ENCODE measurements around the gene TXNDC11.

TXNDC11 gene

DNA sequence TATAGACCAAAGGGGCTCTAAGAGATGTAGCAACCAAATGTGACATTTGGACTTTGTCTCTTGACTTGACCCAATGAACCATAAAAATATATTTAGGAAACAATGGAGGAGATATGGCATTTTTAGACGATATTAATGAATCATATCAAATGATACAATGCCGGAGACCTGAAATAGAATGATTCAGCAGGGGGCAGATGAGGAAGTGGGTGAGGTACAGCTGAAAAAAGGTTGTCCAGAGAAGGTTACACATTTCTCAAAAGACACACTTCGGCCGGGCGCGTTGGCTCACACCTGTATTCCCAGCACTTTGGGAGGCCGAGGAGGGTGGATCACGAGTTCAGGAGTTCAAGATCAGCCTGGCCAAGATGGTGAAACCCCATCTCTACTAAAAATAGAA lies 90.9 kb downstream of the TXNDC11 start:
- no peak overlapping the region for H3K4me3 ChIP-seq (ENCODE audit: low read depth, low read length)
- no peak for DNase-seq (ENCODE audit: low read depth)
- TF ChIP-seq POLR2A (IDR thresholded peaks at IDR 0.05; ENCODE audit: extremely low read depth, insufficient read length), result no peak

DNA sequence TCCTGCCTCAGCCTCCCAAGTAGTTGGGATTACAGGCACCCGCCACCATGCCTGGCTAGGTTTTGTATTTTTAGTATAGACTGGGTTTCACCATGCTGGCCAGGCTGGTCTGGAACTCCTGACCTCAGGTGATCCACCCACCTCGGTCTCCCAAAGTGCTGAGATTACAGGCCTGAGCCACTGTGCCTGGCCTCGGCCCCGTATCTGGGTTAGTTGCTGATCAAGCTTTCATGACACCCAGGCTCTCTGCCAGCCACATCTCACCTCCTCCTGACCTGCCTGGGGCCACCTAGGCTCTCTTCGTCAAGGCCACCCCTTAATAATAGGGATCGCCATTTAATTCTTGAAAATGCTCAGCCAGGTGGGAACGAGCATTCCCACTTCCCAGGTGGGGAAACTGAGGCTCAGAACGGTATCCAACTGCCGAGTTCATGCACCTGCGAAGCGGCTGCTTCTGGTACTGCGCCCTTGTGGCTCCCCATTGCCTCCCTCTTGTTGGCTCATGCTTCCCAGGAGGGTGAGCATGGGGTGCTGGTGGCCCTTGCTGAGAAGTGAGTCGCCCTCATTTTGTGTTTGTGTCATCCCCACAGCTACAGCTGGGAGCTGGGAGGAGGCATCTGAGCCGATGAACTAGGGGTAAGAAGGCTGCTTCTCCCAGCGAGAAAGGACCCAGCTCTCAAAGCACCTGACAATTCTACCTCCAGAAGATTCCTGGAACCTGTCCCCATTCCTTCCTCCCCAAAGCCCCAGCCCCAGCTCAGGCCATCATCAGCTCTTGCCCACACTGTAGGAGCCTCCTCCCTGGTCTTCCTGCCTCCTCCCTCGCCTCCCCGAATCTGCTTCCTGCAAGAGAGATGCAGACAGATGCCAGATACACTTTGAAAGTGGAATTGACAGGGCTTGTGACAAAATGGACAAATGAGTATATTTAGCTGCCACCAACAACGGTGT lies 91.7 kb downstream of the TXNDC11 start:
- H3K4me3 ChIP-seq (ENCODE audit: low read depth, low read length), result no peak overlapping the region
- DNase-seq (ENCODE audit: low read depth), result no peak
- TF ChIP-seq, protein P1, sequence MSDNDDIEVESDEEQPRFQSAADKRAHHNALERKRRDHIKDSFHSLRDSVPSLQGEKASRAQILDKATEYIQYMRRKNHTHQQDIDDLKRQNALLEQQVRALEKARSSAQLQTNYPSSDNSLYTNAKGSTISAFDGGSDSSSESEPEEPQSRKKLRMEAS (IDR thresholded peaks at IDR 0.05; ENCODE audit: low read depth, low read length), result no peak
- TF ChIP-seq MYC (IDR thresholded peaks at IDR 0.05; ENCODE audit: low read depth, low read length) (no peak), POLR2A (IDR thresholded peaks at IDR 0.05; ENCODE audit: extremely low read depth, insufficient read length) (no peak)
- TF ChIP-seq, protein P2, sequence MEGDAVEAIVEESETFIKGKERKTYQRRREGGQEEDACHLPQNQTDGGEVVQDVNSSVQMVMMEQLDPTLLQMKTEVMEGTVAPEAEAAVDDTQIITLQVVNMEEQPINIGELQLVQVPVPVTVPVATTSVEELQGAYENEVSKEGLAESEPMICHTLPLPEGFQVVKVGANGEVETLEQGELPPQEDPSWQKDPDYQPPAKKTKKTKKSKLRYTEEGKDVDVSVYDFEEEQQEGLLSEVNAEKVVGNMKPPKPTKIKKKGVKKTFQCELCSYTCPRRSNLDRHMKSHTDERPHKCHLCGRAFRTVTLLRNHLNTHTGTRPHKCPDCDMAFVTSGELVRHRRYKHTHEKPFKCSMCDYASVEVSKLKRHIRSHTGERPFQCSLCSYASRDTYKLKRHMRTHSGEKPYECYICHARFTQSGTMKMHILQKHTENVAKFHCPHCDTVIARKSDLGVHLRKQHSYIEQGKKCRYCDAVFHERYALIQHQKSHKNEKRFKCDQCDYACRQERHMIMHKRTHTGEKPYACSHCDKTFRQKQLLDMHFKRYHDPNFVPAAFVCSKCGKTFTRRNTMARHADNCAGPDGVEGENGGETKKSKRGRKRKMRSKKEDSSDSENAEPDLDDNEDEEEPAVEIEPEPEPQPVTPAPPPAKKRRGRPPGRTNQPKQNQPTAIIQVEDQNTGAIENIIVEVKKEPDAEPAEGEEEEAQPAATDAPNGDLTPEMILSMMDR (IDR thresholded peaks at IDR 0.05; ENCODE audit: low read depth, low read length), result no peak

DNA sequence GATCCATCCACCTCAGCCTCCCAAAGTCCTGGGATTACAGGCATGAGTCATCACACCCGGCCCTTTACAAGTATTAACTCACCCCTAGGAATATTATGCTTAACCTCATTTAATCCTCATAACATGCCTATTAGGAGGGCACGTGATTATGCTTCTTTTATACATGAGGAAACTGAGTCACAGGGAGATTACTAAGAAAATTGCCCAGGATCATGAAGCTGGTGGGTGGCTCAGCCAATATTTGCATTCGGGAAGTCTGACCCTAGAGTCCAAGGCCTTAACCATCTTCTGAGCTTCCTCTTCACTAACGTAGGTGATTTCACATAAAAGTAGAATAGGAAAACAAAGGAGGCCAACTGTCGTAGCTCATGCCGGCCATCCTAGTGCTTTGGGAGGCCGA lies 93.4 kb downstream of the TXNDC11 start:
- no peak for DNase-seq (ENCODE audit: low read depth)
- no peak for TF ChIP-seq POLR2A (IDR thresholded peaks at IDR 0.05; ENCODE audit: extremely low read depth, insufficient read length)
- TF ChIP-seq, protein P1 (IDR thresholded peaks at IDR 0.05; ENCODE audit: low read depth, low read length), result no peak
- TF ChIP-seq, protein P2 (IDR thresholded peaks at IDR 0.05; ENCODE audit: low read depth, low read length), result no peak
- TF ChIP-seq MYC (IDR thresholded peaks at IDR 0.05; ENCODE audit: low read depth, low read length), result no peak
- H3K4me3 ChIP-seq (ENCODE audit: low read depth, low read length), result no peak overlapping the region

DNA sequence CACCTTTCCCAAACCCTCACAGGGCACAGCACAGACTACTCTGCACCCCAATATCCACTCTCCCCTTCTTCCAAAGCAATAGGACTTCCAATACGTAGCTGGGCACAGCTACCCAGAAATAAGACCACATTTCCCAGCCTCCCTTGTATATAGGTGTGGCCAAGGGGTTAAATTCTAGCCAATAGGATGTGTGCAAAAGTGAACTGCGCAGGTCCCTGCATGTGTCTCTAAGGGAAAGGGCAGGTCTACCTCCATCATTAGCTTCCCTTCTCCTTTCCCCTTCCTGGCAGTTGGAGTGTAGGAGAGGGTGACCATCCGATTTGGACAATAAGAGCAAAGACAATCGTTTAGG lies 99.9 kb downstream of the TXNDC11 start:
- H3K4me3 ChIP-seq (ENCODE audit: low read depth, low read length), result no peak overlapping the region
- no peak for DNase-seq (ENCODE audit: low read depth)
- TF ChIP-seq, protein P2 (IDR thresholded peaks at IDR 0.05; ENCODE audit: low read depth, low read length), result no peak
- TF ChIP-seq, protein P1 (IDR thresholded peaks at IDR 0.05; ENCODE audit: low read depth, low read length), result no peak
- TF ChIP-seq POLR2A (IDR thresholded peaks at IDR 0.05; ENCODE audit: extremely low read depth, insufficient read length) (no peak), MYC (IDR thresholded peaks at IDR 0.05; ENCODE audit: low read depth, low read length) (no peak)

DNA sequence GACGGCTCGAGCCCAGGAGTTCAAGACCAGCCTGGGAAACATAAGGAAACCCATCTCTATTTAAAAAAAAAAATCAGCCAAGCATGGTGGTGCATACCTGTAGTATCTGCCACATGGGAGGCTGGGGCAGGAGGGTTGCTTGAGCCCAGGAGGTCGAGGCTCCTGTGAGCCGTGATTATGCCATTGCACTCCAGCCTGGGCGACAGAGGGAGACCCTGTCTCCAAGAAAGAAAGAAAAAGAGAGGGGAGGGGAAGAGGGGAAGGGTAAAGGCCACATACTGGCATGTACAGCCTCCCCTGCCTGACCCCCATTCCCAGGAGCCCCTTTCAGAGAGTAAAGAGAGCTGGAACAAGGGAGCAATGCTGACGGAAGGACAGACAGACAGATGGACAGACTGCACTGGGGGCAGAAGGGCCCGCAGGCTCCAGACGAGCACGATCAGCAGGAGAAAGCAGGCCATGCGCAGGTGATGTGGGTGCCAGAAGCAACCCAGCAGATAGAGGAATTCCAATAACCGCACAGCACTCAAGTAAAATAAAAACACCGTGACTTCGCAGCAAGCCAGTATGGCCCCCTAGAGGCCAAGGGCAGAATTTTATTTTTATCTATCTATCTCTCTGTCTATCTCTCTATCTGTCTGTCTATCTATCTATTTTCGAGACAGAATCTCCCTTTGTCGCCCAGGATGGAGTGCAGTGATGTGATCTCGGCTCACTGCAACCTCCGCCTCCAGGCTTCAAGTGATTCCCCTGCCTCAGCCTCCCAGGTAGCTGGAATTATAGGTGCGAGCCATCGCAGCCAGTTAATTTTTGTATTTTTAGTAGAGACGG lies 101.5 kb downstream of the TXNDC11 start:
- DNase-seq (ENCODE audit: low read depth), result peak; percentile 70

More for the DNA sequence above, 101.5 kb downstream of the TXNDC11 start:
- no peak overlapping the region for H3K4me3 ChIP-seq (ENCODE audit: low read depth, low read length)
- TF ChIP-seq, protein P2 (IDR thresholded peaks at IDR 0.05; ENCODE audit: low read depth, low read length), result peak; percentile 65
- no peak for TF ChIP-seq MYC (IDR thresholded peaks at IDR 0.05; ENCODE audit: low read depth, low read length)

Data from NB4 (cell line).